H9 (cell line): ENCODE measurements around the gene CCDC122. TPM values are rescaled to one million over a fixed set of nuclear protein-coding genes. Genes with fewer than 3 reads are reported as not detected.
A peak's percentile ranks its signal among the peaks of the same experiment; 100 is the strongest.
"Not testable (repeated sequence)": the region's sequence is repeated elsewhere in the genome, so short reads cannot be mapped to it uniquely, and the experiment has no call there.

ENCODE experiments used
- DNase-seq: peaks from one replicate; pipeline ENCODE4 v3.0.0-alpha.2; 2017
- H2AFZ ChIP-seq: one replicate; pipeline ENCODE4 v1.6.1; 2013; ENCODE audit warnings: mild to moderate bottlenecking, low read length, control low read depth, moderate library complexity
- H2AK5ac ChIP-seq: 2 replicates; pipeline ENCODE4 v1.6.1; 2013; ENCODE audit warnings: low read length, control low read depth, mixed read lengths; ENCODE audit not compliant: insufficient read length
- H2BK120ac ChIP-seq: one replicate; pipeline ENCODE4 v1.6.1; 2013; ENCODE audit warnings: low read depth, mild to moderate bottlenecking, low read length, control low read depth, inconsistent platforms; ENCODE audit not compliant: poor library complexity, severe bottlenecking
- H2BK12ac ChIP-seq: 2 replicates; pipeline ENCODE4 v1.6.1; 2013; ENCODE audit warnings: low read length, control low read depth, mixed read lengths, low read depth; ENCODE audit not compliant: insufficient read length
- H2BK15ac ChIP-seq: 2 replicates; pipeline ENCODE4 v1.6.1; 2013; ENCODE audit warnings: low read depth, low read length, control low read depth
- H2BK20ac ChIP-seq: one replicate; pipeline ENCODE4 v1.6.1; 2013; ENCODE audit warnings: low read depth, mild to moderate bottlenecking, low read length, control low read depth, inconsistent platforms; ENCODE audit not compliant: poor library complexity, severe bottlenecking
- H2BK5ac ChIP-seq: 2 replicates; pipeline ENCODE4 v1.6.1; 2013; ENCODE audit warnings: low read length, control low read depth, mixed read lengths; ENCODE audit not compliant: insufficient read length
- H3K14ac ChIP-seq: 2 replicates; pipeline ENCODE4 v1.6.1; 2013; ENCODE audit warnings: low read length, control low read depth; ENCODE audit not compliant: insufficient read depth
- H3K18ac ChIP-seq: 2 replicates; pipeline ENCODE4 v1.6.1; 2013; ENCODE audit warnings: low read depth, mild to moderate bottlenecking, mixed read lengths, low read length, control low read depth; ENCODE audit not compliant: insufficient read length
- H3K23ac ChIP-seq: 2 replicates; pipeline ENCODE4 v1.6.1; 2013; ENCODE audit warnings: low read length, control low read depth, mixed read lengths, low read depth; ENCODE audit not compliant: insufficient read length
- H3K23me2 ChIP-seq: 2 replicates; pipeline ENCODE4 v1.6.1; 2013; ENCODE audit warnings: low read depth, mild to moderate bottlenecking, mixed read lengths, low read length, control low read depth; ENCODE audit not compliant: insufficient read length, poor library complexity, severe bottlenecking
- H3K27ac ChIP-seq: 2 replicates; pipeline ENCODE4 v1.5.1; 2013; ENCODE audit warnings: low read length, control low read depth, mixed read lengths, low read depth; ENCODE audit not compliant: insufficient read length
- H3K27me3 ChIP-seq: 2 replicates; pipeline ENCODE4 v1.6.1; 2013; ENCODE audit warnings: low read length, control low read depth, inconsistent platforms; ENCODE audit not compliant: insufficient read depth
- H3K4ac ChIP-seq: 2 replicates; pipeline ENCODE4 v1.6.1; 2013; ENCODE audit warnings: low read depth, mild to moderate bottlenecking, control low read depth, inconsistent platforms, low read length, moderate library complexity
- H3K4me1 ChIP-seq: 2 replicates; pipeline ENCODE4 v1.6.1; 2013; ENCODE audit warnings: low read length, control low read depth, inconsistent platforms; ENCODE audit not compliant: insufficient read depth
- H3K4me2 ChIP-seq: 2 replicates; pipeline ENCODE4 v1.6.1; 2013; ENCODE audit warnings: low read length, control low read depth, mixed read lengths; ENCODE audit not compliant: insufficient read length, insufficient read depth
- H3K56ac ChIP-seq: 2 replicates; pipeline ENCODE4 v1.6.1; 2013; ENCODE audit warnings: low read depth, mild to moderate bottlenecking, mixed read lengths, low read length, control low read depth; ENCODE audit not compliant: insufficient read length
- H3K79me1 ChIP-seq: 2 replicates; pipeline ENCODE4 v1.6.1; 2013; ENCODE audit warnings: low read depth, mild to moderate bottlenecking, moderate library complexity, low read length, control low read depth, inconsistent platforms; ENCODE audit not compliant: insufficient read depth, poor library complexity, severe bottlenecking
- H3K79me2 ChIP-seq: 2 replicates; pipeline ENCODE4 v1.6.1; 2013; ENCODE audit warnings: low read length, control low read depth, inconsistent platforms; ENCODE audit not compliant: insufficient read depth
- H3K9ac ChIP-seq: 2 replicates; pipeline ENCODE4 v1.6.1; 2013; ENCODE audit warnings: low read length, control low read depth, mixed read lengths; ENCODE audit not compliant: insufficient read length; ENCODE audit errors: extremely low read depth
- H3K9me3 ChIP-seq: one replicate; pipeline ENCODE4 v1.6.1; 2013; ENCODE audit warnings: low read depth, low read length, inconsistent platforms; ENCODE audit not compliant: control insufficient read depth
- H3T11ph ChIP-seq: one replicate; pipeline ENCODE4 v1.6.1; 2013; ENCODE audit warnings: mild to moderate bottlenecking, low read length, control low read depth, inconsistent platforms
- H4K20me1 ChIP-seq: one replicate; pipeline ENCODE4 v1.6.1; 2013; ENCODE audit not compliant: control insufficient read depth, insufficient read length, insufficient read depth
- H4K5ac ChIP-seq: 2 replicates; pipeline ENCODE4 v1.6.1; 2013; ENCODE audit warnings: low read depth, mild to moderate bottlenecking, mixed read lengths, low read length, control low read depth; ENCODE audit not compliant: insufficient read length
- H4K8ac ChIP-seq: replicated peaks from 2 replicates; pipeline ENCODE4 v1.6.1; 2013; ENCODE audit warnings: low read length, control low read depth, mixed read lengths, low read depth; ENCODE audit not compliant: insufficient read length
- H4K91ac ChIP-seq: 2 replicates; pipeline ENCODE4 v1.6.1; 2013; ENCODE audit warnings: low read depth, mild to moderate bottlenecking, moderate library complexity, mixed read lengths, low read length, control low read depth; ENCODE audit not compliant: insufficient read length
- H3K27ac Mint-ChIP-seq, 3 experiments: 2 replicates in 2 of 3; 3 replicates in 1 of 3; pipeline ENCODE4 v1.8.0; 2020 to 2021; ENCODE audit warnings: mixed read lengths in 3 of 3, mild to moderate bottlenecking in 1 of 3, moderate library complexity in 1 of 3
- H3K27me3 Mint-ChIP-seq: 2 replicates; pipeline ENCODE4 v1.8.0; 2021; ENCODE audit warnings: low read depth, mild to moderate bottlenecking, moderate library complexity, mixed read lengths
- H3K36me3 Mint-ChIP-seq, 3 experiments: 2 replicates in 2 of 3; 3 replicates in 1 of 3; pipeline ENCODE4 v1.8.0; 2020 to 2021; ENCODE audit warnings: low read depth in 3 of 3, mixed read lengths in 3 of 3; ENCODE audit not compliant: insufficient read depth in 1 of 3
- H3K4me1 Mint-ChIP-seq, 2 experiments: 2 replicates each; pipeline ENCODE4 v1.8.0; 2020; ENCODE audit warnings: mixed read lengths in 2 of 2
- H3K4me3 Mint-ChIP-seq, 2 experiments: 2 replicates in 1 of 2; 3 replicates in 1 of 2; pipeline ENCODE4 v1.8.0; 2020 to 2021; ENCODE audit warnings: mild to moderate bottlenecking in 2 of 2, mixed read lengths in 2 of 2, moderate library complexity in 1 of 2
- H3K9me3 Mint-ChIP-seq, 2 experiments: 2 replicates in 1 of 2; 3 replicates in 1 of 2; pipeline ENCODE4 v1.8.0; 2020; ENCODE audit warnings: mild to moderate bottlenecking in 2 of 2, mixed read lengths in 2 of 2, moderate library complexity in 1 of 2
- CTCF ChIP-seq: fragments of 200-600 bp; sonication (generic); conservative IDR thresholded peaks from 3 replicates; pipeline ENCODE4 v1.8.0; 2021; ENCODE audit warnings: antibody characterized with exemption, mild to moderate bottlenecking
- WGBS: extraction: QIAGEN DNeasy Blood & Tissue Kit; methylation state at CpG from one replicate; pipeline ENCODE4 v1.1.7; 2013; ENCODE audit warnings: missing lambda C conversion rate, low lambda C conversion rate, mixed read lengths; ENCODE audit not compliant: insufficient read length; ENCODE audit errors: extremely low coverage; 5-methylcytosine and 5-hydroxymethylcytosine counted together
- total RNA-seq: library from RNA; stranded (reverse); gene quantifications from 2 replicates; pipeline ENCODE4 v1.2.1, GENCODE V29; 2021

The CCDC122 gene
- total RNA-seq, 1 experiment from 2014 or later: 5.6 TPM

- no peak overlapping the region for H2BK120ac ChIP-seq
- Mint-ChIP-seq H3K4me3 (no peak overlapping the region), H3K4me1 (no peaks in the 10 kb centered on the region), H3K27me3 (no peaks in the 10 kb centered on the region), H3K9me3 (no peaks in the 10 kb centered on the region), H3K27ac (peak overlapping the region in 1 of 3 experiments; percentile 45; a peak in 1 of 7 replicates), H3K36me3 (no peaks in the 10 kb centered on the region)
- no peak overlapping the region for H3K4me2 ChIP-seq
- no peaks in the 10 kb centered on the region for H3K79me2 ChIP-seq
- no peak overlapping the region for H3K18ac ChIP-seq
- no peak overlapping the region for H2BK12ac ChIP-seq
- no peak overlapping the region for H4K91ac ChIP-seq
- H3K23ac ChIP-seq: no peak overlapping the region
- no peak overlapping the region for H4K8ac ChIP-seq
- H3K27me3 ChIP-seq: no peaks in the 10 kb centered on the region
- no peaks in the 10 kb centered on the region for H3K9me3 ChIP-seq
- no peak overlapping the region for H3T11ph ChIP-seq
- no peak overlapping the region for H2BK5ac ChIP-seq
- no peak overlapping the region for H3K27ac ChIP-seq
- TF ChIP-seq CTCF: no peak
- H2AK5ac ChIP-seq: no peak overlapping the region
- H3K4ac ChIP-seq: no peak overlapping the region
- no peaks in the 10 kb centered on the region for H3K79me1 ChIP-seq
- no peak overlapping the region for H2BK20ac ChIP-seq
- H3K14ac ChIP-seq: no peak overlapping the region
- no peak overlapping the region for H2AFZ ChIP-seq
- no peak overlapping the region for H4K5ac ChIP-seq
- H3K56ac ChIP-seq: no peak overlapping the region
- no peaks in the 10 kb centered on the region for H4K20me1 ChIP-seq
- H3K4me1 ChIP-seq: no peaks in the 10 kb centered on the region
- H2BK15ac ChIP-seq: no peak overlapping the region
- no CpG with 5 or more reads among the region's 5 CpGs for WGBS
- H3K23me2 ChIP-seq: no peaks in the 10 kb centered on the region
- H3K9ac ChIP-seq: no peak overlapping the region
- no peak for DNase-seq
Measured at GRCh38 chr13:43830497-43830881, 49.1 kb downstream of the CCDC122 start.

GRCh38 chr13:43824656-43825055 is 54.9 kb downstream of the CCDC122 start:
- H3K4me1 Mint-ChIP-seq, H2AK5ac ChIP-seq, H3K27me3 ChIP-seq: not testable (repeated sequence)

More at GRCh38 chr13:43824656-43825055, 54.9 kb downstream of the CCDC122 start:
- not testable (repeated sequence) for H3K36me3 Mint-ChIP-seq, H3K79me1 ChIP-seq, H4K20me1 ChIP-seq, H2BK5ac ChIP-seq, H3K23me2 ChIP-seq, H4K5ac ChIP-seq, H3K27ac Mint-ChIP-seq, H3K4me2 ChIP-seq, H4K91ac ChIP-seq, H3K9me3 Mint-ChIP-seq, H2BK120ac ChIP-seq, DNase-seq, H2AFZ ChIP-seq, H2BK20ac ChIP-seq, H3K9me3 ChIP-seq, H3K27ac ChIP-seq, H3T11ph ChIP-seq, H2BK12ac ChIP-seq, H2BK15ac ChIP-seq, H3K14ac ChIP-seq, H3K79me2 ChIP-seq, H4K8ac ChIP-seq, H3K4me3 Mint-ChIP-seq, H3K23ac ChIP-seq, H3K4ac ChIP-seq, H3K18ac ChIP-seq, H3K9ac ChIP-seq, H3K56ac ChIP-seq, H3K27me3 Mint-ChIP-seq, H3K4me1 ChIP-seq
- WGBS: no CpG with 5 or more reads among the region's 1 CpG
